GM10266 (cell line): ENCODE measurements around the gene C3.
A peak's percentile ranks its signal among the peaks of the same experiment; 100 is the strongest.

Source experiments
- DNase-seq: peaks from one replicate; pipeline ENCODE4 v3.0.0; 2012; ENCODE audit errors: extremely low spot score
- CTCF ChIP-seq: IDR thresholded peaks from 2 replicates; pipeline ENCODE4 v1.5.1; 2012; ENCODE audit warnings: mild to moderate bottlenecking, low read depth; ENCODE audit not compliant: control insufficient read depth, insufficient read depth; ENCODE audit errors: missing control alignments

C3 gene

GRCh38 chr19:6719540-6719861 is 949 bp downstream of the C3 start:
- no peak for TF ChIP-seq CTCF
- DNase-seq, result no peak

GRCh38 chr19:6718741-6719539 is 1.5 kb downstream of the C3 start:
- no peak for TF ChIP-seq CTCF
- DNase-seq, result peak; percentile 65

GRCh38 chr19:6718111-6718740 is 2.2 kb downstream of the C3 start:
- DNase-seq, result no peak
- TF ChIP-seq CTCF, result no peak

GRCh38 chr19:6717441-6717971 is 2.9 kb downstream of the C3 start:
- DNase-seq, result no peak
- TF ChIP-seq CTCF, result no peak

GRCh38 chr19:6717036-6717435 is 3.4 kb downstream of the C3 start:
- no peak for DNase-seq
- TF ChIP-seq CTCF, result peak; percentile 20

- DNase-seq, result no peak
- no peak for TF ChIP-seq CTCF
Measured at GRCh38 chr19:6716610-6716970, 3.9 kb downstream of the C3 start.

GRCh38 chr19:6714749-6715555 is 5.5 kb downstream of the C3 start:
- DNase-seq, result no peak
- TF ChIP-seq CTCF, result no peak
